Tibial nerve (tissue), 4 donors: ENCODE results near the gene INPP4B. TPM values are rescaled to one million over a fixed set of nuclear protein-coding genes. Genes with fewer than 3 reads are reported as not detected.

Source experiments
- DNase-seq, 2 donors: peaks; one replicate each; pipeline ENCODE4 v3.0.0-alpha.2; 2019; ENCODE audit warnings: low spot score in 2 of 2
- H3K27ac ChIP-seq, 4 donors: fragments of 200-600 bp; sonication (generic) in 3 of 4; one replicate each; pipeline ENCODE4 v1.5.1; 2017 to 2019; ENCODE audit warnings: mild to moderate bottlenecking in 1 of 4
- H3K27me3 ChIP-seq, 2 donors: fragments of 200-600 bp; sonication (generic) in 1 of 2; one replicate each; pipeline versions ENCODE4 v1.5.1 to v1.6.0; 2017 to 2019
- H3K36me3 ChIP-seq, 3 donors: fragments of 200-600 bp; sonication (generic); one replicate each; pipeline ENCODE4 v1.5.1; 2018 to 2019
- H3K4me1 ChIP-seq, 4 donors: fragments of 200-600 bp; sonication (generic) in 3 of 4; one replicate each; pipeline ENCODE4 v1.5.1; 2017 to 2019
- H3K4me3 ChIP-seq, 4 donors: fragments of 200-600 bp; sonication (generic) in 3 of 4; one replicate each; pipeline ENCODE4 v1.5.1; 2017 to 2019; ENCODE audit warnings: mild to moderate bottlenecking in 1 of 4, moderate library complexity in 1 of 4
- H3K9me3 ChIP-seq, 4 donors: fragments of 200-600 bp; sonication (generic) in 3 of 4; one replicate each; pipeline ENCODE4 v1.5.1; 2017 to 2019
- EP300 ChIP-seq, 2 donors: sonication (generic); formaldehyde crosslinking; IDR thresholded peaks; one replicate each; pipeline ENCODE4 v1.6.1; 2017; ENCODE audit warnings: antibody characterized with exemption in 2 of 2, mild to moderate bottlenecking in 1 of 2
- POLR2A ChIP-seq, 2 donors: fragments of 450-650 bp; IDR thresholded peaks; one replicate each; pipeline ENCODE4 v1.6.1; 2017; ENCODE audit warnings: antibody characterized with exemption in 2 of 2, mild to moderate bottlenecking in 2 of 2, moderate library complexity in 2 of 2
- WGBS, 2 donors: methylation state at CpG; one replicate each; pipeline ENCODE4 v1.1.5; 2018; 5-methylcytosine and 5-hydroxymethylcytosine counted together
- total RNA-seq, 4 donors: library from RNA; depleted of rRNA; stranded (reverse); fragments of >200 nt; gene quantifications; one replicate each; pipeline ENCODE4 v1.1.0, GENCODE V29; 2016
- TF ChIP-seq, protein P1 (sequence below), 5 experiments: fragments of 200-600 bp in 3 of 5; fragments of 450-650 bp in 2 of 5; sonication (generic) in 3 of 5; IDR thresholded peaks; one replicate each; pipeline ENCODE4 v1.5.1; 2016 to 2019; ENCODE audit warnings: antibody characterized with exemption in 5 of 5, mild to moderate bottlenecking in 3 of 5, moderate library complexity in 2 of 5

The INPP4B gene
- total RNA-seq, 4 donors from 2014 or later: 16.3 to 32.4 (median 24.8) TPM

- H3K27ac ChIP-seq: peak overlapping the region in 2 of 4 donors; percentile 35 to 36
- peaks cover 0 to 4% (median 0%) of the 10 kb centered on the region in 4 donors for H3K9me3 ChIP-seq
- no peaks in the 10 kb centered on the region for H3K36me3 ChIP-seq
- H3K27me3 ChIP-seq: no peaks in the 10 kb centered on the region
- peak in 1 of 2 donors; percentile 8 for DNase-seq
- H3K4me1 ChIP-seq: peaks cover 0 to 21% (median 8%) of the 10 kb centered on the region in 4 donors
- TF ChIP-seq, protein P1, sequence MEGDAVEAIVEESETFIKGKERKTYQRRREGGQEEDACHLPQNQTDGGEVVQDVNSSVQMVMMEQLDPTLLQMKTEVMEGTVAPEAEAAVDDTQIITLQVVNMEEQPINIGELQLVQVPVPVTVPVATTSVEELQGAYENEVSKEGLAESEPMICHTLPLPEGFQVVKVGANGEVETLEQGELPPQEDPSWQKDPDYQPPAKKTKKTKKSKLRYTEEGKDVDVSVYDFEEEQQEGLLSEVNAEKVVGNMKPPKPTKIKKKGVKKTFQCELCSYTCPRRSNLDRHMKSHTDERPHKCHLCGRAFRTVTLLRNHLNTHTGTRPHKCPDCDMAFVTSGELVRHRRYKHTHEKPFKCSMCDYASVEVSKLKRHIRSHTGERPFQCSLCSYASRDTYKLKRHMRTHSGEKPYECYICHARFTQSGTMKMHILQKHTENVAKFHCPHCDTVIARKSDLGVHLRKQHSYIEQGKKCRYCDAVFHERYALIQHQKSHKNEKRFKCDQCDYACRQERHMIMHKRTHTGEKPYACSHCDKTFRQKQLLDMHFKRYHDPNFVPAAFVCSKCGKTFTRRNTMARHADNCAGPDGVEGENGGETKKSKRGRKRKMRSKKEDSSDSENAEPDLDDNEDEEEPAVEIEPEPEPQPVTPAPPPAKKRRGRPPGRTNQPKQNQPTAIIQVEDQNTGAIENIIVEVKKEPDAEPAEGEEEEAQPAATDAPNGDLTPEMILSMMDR (IDR thresholded peaks at IDR 0.05): no peak
- no peak for TF ChIP-seq POLR2A (IDR thresholded peaks at IDR 0.05)
- no peak for TF ChIP-seq EP300 (IDR thresholded peaks at IDR 0.05)
- no peak overlapping the region for H3K4me3 ChIP-seq
- 39 to 51% methylated on average over 4 of the region's 4 CpGs for WGBS, 2 donors
Observed at GRCh38 chr4:142331132-142331531, 515.0 kb downstream of the INPP4B start.

GRCh38 chr4:142330311-142330710, 515.8 kb downstream of the INPP4B start:
- DNase-seq: no peak
- no peaks in the 10 kb centered on the region for H3K9me3 ChIP-seq
- no peaks in the 10 kb centered on the region for H3K27me3 ChIP-seq
- WGBS, 2 donors: 89% methylated on average over 5 of the region's 5 CpGs
- no peak overlapping the region for H3K4me3 ChIP-seq
- no peaks in the 10 kb centered on the region for H3K36me3 ChIP-seq
- peaks cover 0 to 21% (median 8%) of the 10 kb centered on the region in 4 donors for H3K4me1 ChIP-seq
- peak overlapping the region in 2 of 4 donors; percentile 35 to 36 for H3K27ac ChIP-seq
- TF ChIP-seq POLR2A (IDR thresholded peaks at IDR 0.05): no peak
- TF ChIP-seq, protein P1 (IDR thresholded peaks at IDR 0.05): no peak
- no peak for TF ChIP-seq EP300 (IDR thresholded peaks at IDR 0.05)

DNA sequence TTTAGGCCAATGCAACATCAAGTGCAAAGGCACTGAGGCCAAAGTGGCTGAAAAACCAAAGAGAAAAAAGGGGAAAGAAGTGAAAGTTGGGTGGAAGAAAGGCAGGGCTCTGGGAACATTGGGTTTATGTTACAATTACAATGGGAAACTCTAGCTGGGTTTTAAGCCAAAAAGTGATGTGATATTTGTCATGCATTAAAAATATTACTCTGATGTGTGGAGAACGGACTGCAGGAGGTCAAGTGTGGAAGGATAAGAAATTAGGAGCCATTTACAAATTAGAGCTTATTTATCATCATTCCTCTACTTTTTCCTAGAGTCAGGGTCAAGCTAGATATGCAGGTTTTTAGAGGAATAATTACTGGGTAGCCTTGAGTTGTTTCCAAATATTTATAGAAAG, 516.8 kb downstream of the INPP4B start:
- H3K4me1 ChIP-seq: peaks cover 0 to 21% (median 8%) of the 10 kb centered on the region in 4 donors
- H3K27me3 ChIP-seq: no peaks in the 10 kb centered on the region
- H3K9me3 ChIP-seq: no peaks in the 10 kb centered on the region
- H3K4me3 ChIP-seq: no peak overlapping the region
- H3K36me3 ChIP-seq: no peaks in the 10 kb centered on the region
- DNase-seq: no peak
- 54 to 58% methylated on average over 1 of the region's 1 CpG for WGBS, 2 donors
- peak overlapping the region in 1 of 4 donors; percentile 22 for H3K27ac ChIP-seq
- TF ChIP-seq POLR2A (IDR thresholded peaks at IDR 0.05) (no peak), EP300 (IDR thresholded peaks at IDR 0.05) (no peak)
- TF ChIP-seq, protein P1 (IDR thresholded peaks at IDR 0.05): no peak

- WGBS, 2 donors: 88 to 91% methylated on average over 4 of the region's 4 CpGs
- DNase-seq: no peak
- H3K36me3 ChIP-seq: no peaks in the 10 kb centered on the region
- no peaks in the 10 kb centered on the region for H3K27me3 ChIP-seq
- H3K4me1 ChIP-seq: peaks cover 0 to 15% (median 8%) of the 10 kb centered on the region in 4 donors
- H3K9me3 ChIP-seq: no peaks in the 10 kb centered on the region
- H3K4me3 ChIP-seq: no peak overlapping the region
- H3K27ac ChIP-seq: no peak overlapping the region
- TF ChIP-seq EP300 (IDR thresholded peaks at IDR 0.05): no peak
- TF ChIP-seq, protein P1 (IDR thresholded peaks at IDR 0.05): no peak
- no peak for TF ChIP-seq POLR2A (IDR thresholded peaks at IDR 0.05)
Observed at GRCh38 chr4:142326181-142326580, 519.9 kb downstream of the INPP4B start.

GRCh38 chr4:142324572-142324971, 521.5 kb downstream of the INPP4B start:
- Histone ChIP-seq H3K36me3 (no peaks in the 10 kb centered on the region), H3K4me3 (no peak overlapping the region), H3K4me1 (peaks cover 0 to 10% (median 2%) of the 10 kb centered on the region in 4 donors), H3K27me3 (no peaks in the 10 kb centered on the region), H3K27ac (no peak overlapping the region), H3K9me3 (no peaks in the 10 kb centered on the region)
- TF ChIP-seq, protein P1 (IDR thresholded peaks at IDR 0.05): no peak
- TF ChIP-seq POLR2A (IDR thresholded peaks at IDR 0.05) (no peak), EP300 (IDR thresholded peaks at IDR 0.05) (no peak)
- WGBS, 2 donors: 60 to 77% methylated on average over 1 of the region's 1 CpG
- no peak for DNase-seq
